ENCODE measurements around the gene CRYBA4. TPM values are rescaled to one million over a fixed set of nuclear protein-coding genes. Genes with fewer than 3 reads are reported as not detected.

The CRYBA4 gene
- polyA plus RNA-seq, 3 donors from 2014 or later: 0.46 to 0.95 TPM; not detected in 1

GRCh38 chr22:26677217-26677616, 55.5 kb downstream of the CRYBA4 start:
- H3K27ac Mint-ChIP-seq: peak overlapping the region; percentile 57 to 96 (median 80)
- peaks cover 68 to 76% of the 10 kb centered on the region in 2 donors for H3K4me1 Mint-ChIP-seq
- peaks cover 2 to 27% (median 14%) of the 10 kb centered on the region in 3 donors for H3K36me3 Mint-ChIP-seq
- DNase-seq: no peak
- H3K27me3 Mint-ChIP-seq (ENCODE audit: low read depth in 3 of 3): peaks cover 7 to 11% (median 8%) of the 10 kb centered on the region in 3 donors
- H3K4me3 Mint-ChIP-seq: no peak overlapping the region
- no peaks in the 10 kb centered on the region for H3K9me3 Mint-ChIP-seq

GRCh38 chr22:26679003-26679629, 57.4 kb downstream of the CRYBA4 start:
- DNase-seq: peak; percentile 58 to 66 (median 62)
- peaks cover 0 to 4% (median 0%) of the 10 kb centered on the region in 3 donors for H3K27me3 Mint-ChIP-seq (ENCODE audit: low read depth in 3 of 3)
- peak overlapping the region in 3 of 5 donors; percentile 22 to 64 (median 39) for H3K4me3 Mint-ChIP-seq
- H3K4me1 Mint-ChIP-seq: peaks cover 60 to 69% of the 10 kb centered on the region in 2 donors
- H3K27ac Mint-ChIP-seq: peak overlapping the region; percentile 61 to 96 (median 84)
- peaks cover 13 to 41% (median 21%) of the 10 kb centered on the region in 3 donors for H3K36me3 Mint-ChIP-seq
- no peaks in the 10 kb centered on the region for H3K9me3 Mint-ChIP-seq

Other genes with a start within 250 kb of the CRYBA4 start
- 1 to 10 TPM; 1.5 to 2.2 (median 1.8) TPM for gene ASPHD2, start 192.7 kb upstream of the CRYBA4 start, polyA plus RNA-seq
- gene HPS4, start 138.2 kb upstream of the CRYBA4 start, polyA plus RNA-seq: 10 to 100 TPM in 1 of 3 donors, 1 to 10 TPM in 2; 5.0 to 13.3 (median 8.2) TPM
- 10 to 100 TPM; 17.5 to 34.3 (median 27.6) TPM for gene SRRD, start 138.1 kb upstream of the CRYBA4 start, polyA plus RNA-seq
- gene TFIP11, start 109.5 kb upstream of the CRYBA4 start, polyA plus RNA-seq: 10 to 100 TPM; 16.3 to 59.9 (median 18.0) TPM
- gene TPST2, start 31.8 kb upstream of the CRYBA4 start, polyA plus RNA-seq: 100 to 1,000 TPM; 352 to 519 (median 512) TPM
- not detected for gene CRYBB1, start 3.9 kb upstream of the CRYBA4 start, polyA plus RNA-seq
- 1 to 10 TPM in 1 of 3 donors, not detected in 2; 2.2 TPM for gene MIAT, start 35.6 kb downstream of the CRYBA4 start, polyA plus RNA-seq

Data from immature natural killer cell (primary cell).